Endothelial cell of umbilical vein (primary cell): ENCODE measurements around the gene OSGIN1. TPM values are rescaled to one million over a fixed set of nuclear protein-coding genes. Genes with fewer than 3 reads are reported as not detected.

Source experiments
- BruUV-seq: library from RNA; stranded (reverse); fragments of 400-500 nt; replicated peaks from 2 replicates; lab custom pipeline; 2021; lab: Mats Ljungman, UMichigan
- CTCF ChIA-PET: fragments of 300-600, 350-600 bp; sonication (Branson Sonifier 250); formaldehyde crosslinking; loops from one replicate; lab custom pipeline; 2021; ENCODE audit warnings: antibody characterized with exemption, inconsistent platforms; lab: Charles Lee
- POLR2A ChIA-PET: fragments of 300-600, 350-600 bp; sonication (Branson Sonifier 250); formaldehyde crosslinking; loops from one replicate; lab custom pipeline; 2021; ENCODE audit warnings: antibody characterized with exemption, inconsistent platforms; lab: Charles Lee
- DNase-seq: peaks from one replicate; pipeline ENCODE4 v3.0.0-alpha.2; 2011; ENCODE audit warnings: low read depth, low spot score
- FAIRE-seq: peaks from 2 replicates; lab custom pipeline; 2011; peaks lifted over from hg19 to GRCh38; lab: Jason Lieb, UNC
- H2AFZ ChIP-seq: 2 replicates; pipeline ENCODE4 v1.6.0; 2012; ENCODE audit warnings: low read depth, low read length, control low read depth, inconsistent platforms
- H3K27ac ChIP-seq: 2 replicates; pipeline ENCODE4 v1.5.1; 2011; ENCODE audit warnings: low read depth, mild to moderate bottlenecking, control low read depth, low read length, moderate library complexity; ENCODE audit not compliant: insufficient read depth
- H3K27me3 ChIP-seq, 2 experiments: 2 replicates each; pipeline versions ENCODE4 v1.6.0 to v1.6.1; 2011; ENCODE audit warnings: low read length in 2 of 2, mixed read lengths in 1 of 2; ENCODE audit not compliant: control insufficient read depth in 2 of 2, insufficient read depth in 2 of 2
- H3K36me3 ChIP-seq, 2 experiments: 2 replicates in 1 of 2; 3 replicates in 1 of 2; pipeline ENCODE4 v1.5.1; 2011; ENCODE audit warnings: low read length in 2 of 2, mild to moderate bottlenecking in 1 of 2, moderate library complexity in 1 of 2; ENCODE audit not compliant: control insufficient read depth in 2 of 2, insufficient read depth in 2 of 2; ENCODE audit errors: extremely low read depth in 1 of 2
- H3K4me1 ChIP-seq: 3 replicates; pipeline ENCODE4 v1.5.1; 2011; ENCODE audit warnings: mild to moderate bottlenecking, low read length; ENCODE audit not compliant: control insufficient read depth, insufficient read depth; ENCODE audit errors: extremely low read depth
- H3K4me2 ChIP-seq: 2 replicates; pipeline ENCODE4 v1.6.1; 2011; ENCODE audit warnings: low read length, control low read depth, mixed read lengths; ENCODE audit not compliant: insufficient read depth
- H3K4me3 ChIP-seq, 3 experiments: fragments of 200-600 bp in 1 of 3; sonication (generic), shearing (Covaris generic) in 1 of 3; replicated peaks in 1 of 3; 2 replicates each; pipeline ENCODE4 v1.5.1; 2011 to 2016; ENCODE audit warnings: control low read depth in 3 of 3, low read length in 3 of 3, mild to moderate bottlenecking in 2 of 3, inconsistent platforms in 1 of 3, low read depth in 1 of 3, moderate library complexity in 1 of 3; ENCODE audit not compliant: insufficient read depth in 1 of 3
- H3K79me2 ChIP-seq: 2 replicates; pipeline ENCODE4 v1.6.0; 2012; ENCODE audit warnings: low read length, inconsistent platforms; ENCODE audit not compliant: control insufficient read depth, insufficient read depth
- H3K9ac ChIP-seq: replicated peaks from 2 replicates; pipeline ENCODE3; 2011; ENCODE audit warnings: low read length, control low read depth; ENCODE audit not compliant: insufficient read depth; ENCODE audit errors: extremely low read depth
- H3K9me1 ChIP-seq: replicated peaks from 3 replicates; pipeline ENCODE4 v1.6.0; 2011; ENCODE audit warnings: mild to moderate bottlenecking, low read length; ENCODE audit not compliant: control insufficient read depth, insufficient read depth; ENCODE audit errors: extremely low read depth
- H3K9me3 ChIP-seq: replicated peaks from 2 replicates; pipeline ENCODE4 v1.5.1; 2012; ENCODE audit warnings: low read length, inconsistent platforms; ENCODE audit not compliant: control insufficient read depth, insufficient read depth
- H4K20me1 ChIP-seq: replicated peaks from 2 replicates; pipeline ENCODE3; 2011; ENCODE audit warnings: mild to moderate bottlenecking, low read length; ENCODE audit not compliant: control insufficient read depth, insufficient read depth; ENCODE audit errors: extremely low read depth
- EZH2 ChIP-seq: IDR thresholded peaks from 2 replicates; pipeline ENCODE4 v1.6.1; 2012; ENCODE audit warnings: borderline replicate concordance, low read depth, mild to moderate bottlenecking, moderate library complexity, low read length, inconsistent platforms; ENCODE audit not compliant: severe bottlenecking
- FOS ChIP-seq: IDR thresholded peaks from 2 replicates; pipeline ENCODE4 v1.6.1; 2011; ENCODE audit warnings: mild to moderate bottlenecking, low read length, moderate library complexity, borderline replicate concordance; ENCODE audit not compliant: insufficient read depth
- GATA2 ChIP-seq: IDR thresholded peaks from 2 replicates; pipeline ENCODE4 v1.7.0; 2011; ENCODE audit warnings: low read depth, mild to moderate bottlenecking, moderate library complexity, mixed read lengths, low read length; ENCODE audit not compliant: insufficient read length, insufficient read depth
- JUN ChIP-seq: IDR thresholded peaks from 2 replicates; pipeline ENCODE4 v1.6.1; 2011; ENCODE audit warnings: borderline replicate concordance, low read depth; ENCODE audit not compliant: insufficient read length, insufficient read depth
- MYC ChIP-seq: IDR thresholded peaks from one replicate; pipeline ENCODE4 v1.6.1; 2011; ENCODE audit warnings: mild to moderate bottlenecking, low read depth, low read length
- POLR2A ChIP-seq: IDR thresholded peaks from 2 replicates; pipeline ENCODE4 v1.6.1; 2012; ENCODE audit warnings: low read depth, mild to moderate bottlenecking, control low read depth, low read length
- POLR2AphosphoS5 ChIP-seq: IDR thresholded peaks from 2 replicates; pipeline ENCODE4 v1.6.1; 2012; ENCODE audit warnings: low read depth, mild to moderate bottlenecking, control low read depth, low read length, moderate library complexity; ENCODE audit not compliant: insufficient read depth
- dilution Hi-C: fragments of 300-500 bp; cut with MboI; formaldehyde crosslinking; loops from one replicate; pipeline ENCODE4 v1.15.0; 2019; ENCODE audit warnings: low sequenced_read_pairs; ENCODE audit not compliant: extremely low pct_ligation_motif_present
- intact Hi-C: fragments of 100-400 bp; cut with micrococcal nuclease; formaldehyde crosslinking; loops from one replicate; pipeline ENCODE4 v1.10.0; 2022
- polyA plus RNA-seq, 4 experiments: library from polyadenylated mRNA; depleted of rRNA in 3 of 4; stranded (reverse) in 3 of 4; unstranded in 1 of 4; fragments of >200 nt; gene quantifications; 2 replicates each; pipeline versions ENCODE4 v1.2.1 to v1.2.3, GENCODE V29; 2011 to 2012; ENCODE audit warnings: missing spikeins in 1 of 4
- total RNA-seq: library from RNA; stranded (reverse); gene quantifications from 2 replicates; pipeline ENCODE4 v1.2.3, GENCODE V29; 2021
- TF ChIP-seq, protein P1 (sequence below): IDR thresholded peaks from 2 replicates; pipeline ENCODE4 v1.6.1; 2011; ENCODE audit not compliant: insufficient read depth, insufficient read length
- TF ChIP-seq, protein P2 (sequence below), 2 donors: IDR thresholded peaks; 1 replicate in 1 of 2; 2 replicates in 1 of 2; pipeline ENCODE4 v1.5.1; 2011; ENCODE audit warnings: low read length in 2 of 2, mild to moderate bottlenecking in 2 of 2, moderate library complexity in 2 of 2, control low read depth in 1 of 2, inconsistent platforms in 1 of 2, low read depth in 1 of 2; ENCODE audit not compliant: insufficient read depth in 1 of 2; ENCODE audit errors: extremely low read depth in 1 of 2

OSGIN1 gene
- total and polyA plus RNA-seq, 2 donors (not counting 3 experiments of a cell fraction or from before 2014, with no cell fraction given) = 9.2 to 11.0 TPM

DNA sequence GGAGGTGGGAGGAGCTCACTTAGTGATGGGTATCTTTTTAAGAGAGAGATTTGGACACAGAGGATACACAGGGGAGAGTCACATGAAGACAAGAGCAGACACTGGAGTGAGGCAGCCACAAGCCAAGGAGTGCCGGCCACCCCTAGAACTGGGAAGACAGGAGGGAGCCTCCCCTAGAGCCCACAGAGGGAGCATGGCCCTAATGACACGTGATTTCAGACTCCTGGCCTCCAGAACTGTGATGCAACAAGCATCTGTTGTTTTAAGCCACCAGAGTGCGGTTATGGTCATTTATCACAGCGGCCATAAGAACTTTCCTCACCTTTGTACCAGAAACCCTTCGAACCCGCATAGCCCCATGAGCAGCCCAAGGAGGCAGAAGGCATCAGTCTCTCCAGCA is 56.2 kb downstream of the OSGIN1 start:
- no TSS peak for BruUV-seq
- no peak overlapping the region for H2AFZ ChIP-seq
- no peak overlapping the region for H3K27ac ChIP-seq
- H3K4me1 ChIP-seq = no peaks in the 10 kb centered on the region
- H3K27me3 ChIP-seq = peaks cover 0 to 1% of the 10 kb centered on the region in 2 experiments
- no peak overlapping the region for H3K4me2 ChIP-seq
- no peaks in the 10 kb centered on the region for H3K36me3 ChIP-seq
- POLR2A ChIA-PET = no interaction called here
- TF ChIP-seq GATA2 = no peak
- no peak for TF ChIP-seq POLR2A
- no peak for TF ChIP-seq POLR2AphosphoS5
- TF ChIP-seq, protein P1, sequence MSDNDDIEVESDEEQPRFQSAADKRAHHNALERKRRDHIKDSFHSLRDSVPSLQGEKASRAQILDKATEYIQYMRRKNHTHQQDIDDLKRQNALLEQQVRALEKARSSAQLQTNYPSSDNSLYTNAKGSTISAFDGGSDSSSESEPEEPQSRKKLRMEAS = no peak
- no peak for TF ChIP-seq FOS
- TF ChIP-seq, protein P2, sequence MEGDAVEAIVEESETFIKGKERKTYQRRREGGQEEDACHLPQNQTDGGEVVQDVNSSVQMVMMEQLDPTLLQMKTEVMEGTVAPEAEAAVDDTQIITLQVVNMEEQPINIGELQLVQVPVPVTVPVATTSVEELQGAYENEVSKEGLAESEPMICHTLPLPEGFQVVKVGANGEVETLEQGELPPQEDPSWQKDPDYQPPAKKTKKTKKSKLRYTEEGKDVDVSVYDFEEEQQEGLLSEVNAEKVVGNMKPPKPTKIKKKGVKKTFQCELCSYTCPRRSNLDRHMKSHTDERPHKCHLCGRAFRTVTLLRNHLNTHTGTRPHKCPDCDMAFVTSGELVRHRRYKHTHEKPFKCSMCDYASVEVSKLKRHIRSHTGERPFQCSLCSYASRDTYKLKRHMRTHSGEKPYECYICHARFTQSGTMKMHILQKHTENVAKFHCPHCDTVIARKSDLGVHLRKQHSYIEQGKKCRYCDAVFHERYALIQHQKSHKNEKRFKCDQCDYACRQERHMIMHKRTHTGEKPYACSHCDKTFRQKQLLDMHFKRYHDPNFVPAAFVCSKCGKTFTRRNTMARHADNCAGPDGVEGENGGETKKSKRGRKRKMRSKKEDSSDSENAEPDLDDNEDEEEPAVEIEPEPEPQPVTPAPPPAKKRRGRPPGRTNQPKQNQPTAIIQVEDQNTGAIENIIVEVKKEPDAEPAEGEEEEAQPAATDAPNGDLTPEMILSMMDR (IDR thresholded peaks at IDR 0.05; ENCODE audit: extremely low read depth in 1 of 2, insufficient read depth in 1 of 2, low read depth in 1 of 2, low read length in 2 of 2) = no peak
- TF ChIP-seq MYC = no peak
- TF ChIP-seq JUN = no peak
- no peak for TF ChIP-seq EZH2
- intact Hi-C loops (no loop called here), dilution Hi-C loops (no loop called here)
- no peak overlapping the region for H3K4me3 ChIP-seq
- H4K20me1 ChIP-seq = no peaks in the 10 kb centered on the region
- H3K9me3 ChIP-seq = no peaks in the 10 kb centered on the region
- no peaks in the 10 kb centered on the region for H3K79me2 ChIP-seq
- no peaks in the 10 kb centered on the region for H3K9me1 ChIP-seq
- CTCF ChIA-PET = no interaction called here
- DNase-seq (no peak), FAIRE-seq (no peak)
- no peak overlapping the region for H3K9ac ChIP-seq
